Bronchial epithelial cell (primary cell): ENCODE measurements around the gene SLC13A5. TPM values are rescaled to one million over a fixed set of nuclear protein-coding genes. Genes with fewer than 3 reads are reported as not detected.

Experiments used
- DNase-seq: peaks from one replicate; pipeline ENCODE4 v3.0.0-alpha.2; 2010; ENCODE audit warnings: low read depth
- FAIRE-seq: peaks from 2 replicates; lab custom pipeline; 2011; peaks lifted over from hg19 to GRCh38; lab: Jason Lieb, UNC
- H3K27me3 ChIP-seq: 2 replicates; pipeline ENCODE4 v1.5.1; 2011; ENCODE audit warnings: low read length; ENCODE audit not compliant: control insufficient read depth, insufficient read depth
- H3K36me3 ChIP-seq: 2 replicates; pipeline ENCODE4 v1.5.1; 2011; ENCODE audit warnings: low read length; ENCODE audit not compliant: control insufficient read depth, insufficient read depth
- H3K4me3 ChIP-seq: 2 replicates; pipeline ENCODE4 v1.5.1; 2011; ENCODE audit warnings: mild to moderate bottlenecking, low read depth, low read length, control low read depth
- total RNA-seq: library from RNA; depleted of rRNA; stranded (reverse); fragments of >200 nt; gene quantifications from 2 replicates; pipeline ENCODE4 v1.2.1, GENCODE V29; 2014
- TF ChIP-seq, protein P1 (sequence below): IDR thresholded peaks from 2 replicates; pipeline ENCODE4 v1.5.1; 2011; ENCODE audit warnings: mild to moderate bottlenecking, moderate library complexity, low read length, control low read depth, inconsistent platforms; ENCODE audit not compliant: insufficient read depth, severe bottlenecking

The SLC13A5 gene
- total RNA-seq, 1 donor from 2014 or later = 0.53 TPM

DNA sequence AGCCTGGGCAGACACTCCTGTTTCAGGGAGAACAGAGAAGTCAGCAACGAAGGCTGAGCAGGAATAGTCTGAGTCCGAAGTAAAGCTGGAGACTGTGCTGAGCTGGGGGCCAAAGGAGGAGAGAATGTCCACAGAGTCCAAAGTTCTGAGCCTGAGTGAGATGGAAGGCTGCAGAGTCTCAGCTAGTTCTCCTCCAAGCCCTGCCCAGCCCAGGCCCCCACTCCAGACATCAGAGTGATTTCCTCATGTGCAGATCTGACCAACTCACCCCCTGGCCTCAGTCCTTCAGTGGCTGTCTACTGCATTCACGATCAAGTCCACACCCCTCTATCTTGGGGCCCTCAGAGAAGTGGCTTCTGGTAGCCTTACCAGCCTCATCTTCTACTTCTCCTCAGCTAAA, 21.6 kb downstream of the SLC13A5 start:
- Histone ChIP-seq H3K4me3 (no peak overlapping the region), H3K27me3 (peaks cover 2% of the 10 kb centered on the region), H3K36me3 (no peaks in the 10 kb centered on the region)
- DNase-seq (no peak), FAIRE-seq (no peak)
- TF ChIP-seq, protein P1, sequence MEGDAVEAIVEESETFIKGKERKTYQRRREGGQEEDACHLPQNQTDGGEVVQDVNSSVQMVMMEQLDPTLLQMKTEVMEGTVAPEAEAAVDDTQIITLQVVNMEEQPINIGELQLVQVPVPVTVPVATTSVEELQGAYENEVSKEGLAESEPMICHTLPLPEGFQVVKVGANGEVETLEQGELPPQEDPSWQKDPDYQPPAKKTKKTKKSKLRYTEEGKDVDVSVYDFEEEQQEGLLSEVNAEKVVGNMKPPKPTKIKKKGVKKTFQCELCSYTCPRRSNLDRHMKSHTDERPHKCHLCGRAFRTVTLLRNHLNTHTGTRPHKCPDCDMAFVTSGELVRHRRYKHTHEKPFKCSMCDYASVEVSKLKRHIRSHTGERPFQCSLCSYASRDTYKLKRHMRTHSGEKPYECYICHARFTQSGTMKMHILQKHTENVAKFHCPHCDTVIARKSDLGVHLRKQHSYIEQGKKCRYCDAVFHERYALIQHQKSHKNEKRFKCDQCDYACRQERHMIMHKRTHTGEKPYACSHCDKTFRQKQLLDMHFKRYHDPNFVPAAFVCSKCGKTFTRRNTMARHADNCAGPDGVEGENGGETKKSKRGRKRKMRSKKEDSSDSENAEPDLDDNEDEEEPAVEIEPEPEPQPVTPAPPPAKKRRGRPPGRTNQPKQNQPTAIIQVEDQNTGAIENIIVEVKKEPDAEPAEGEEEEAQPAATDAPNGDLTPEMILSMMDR = no peak

DNA sequence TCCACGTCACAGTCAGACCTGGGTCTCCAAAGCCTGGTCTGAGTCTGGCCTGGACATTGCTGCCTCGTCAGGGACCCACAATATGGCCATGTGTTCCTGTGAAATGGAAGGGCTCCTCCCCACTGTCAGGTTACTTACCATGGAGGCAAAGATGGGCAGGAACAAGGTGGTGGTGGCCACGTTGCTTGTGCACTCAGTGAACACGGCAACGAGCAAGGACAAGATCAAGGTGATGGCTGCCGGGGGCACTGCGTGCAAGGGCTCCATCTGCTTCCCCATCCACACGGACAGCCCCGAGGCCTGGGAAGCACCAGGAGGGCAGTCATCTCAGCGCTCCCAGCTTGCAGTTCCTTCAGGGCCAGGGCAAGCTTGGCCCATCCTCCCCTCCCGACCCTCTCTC, 22.5 kb downstream of the SLC13A5 start:
- peaks cover 2% of the 10 kb centered on the region for H3K27me3 ChIP-seq
- DNase-seq (no peak), FAIRE-seq (no peak)
- H3K36me3 ChIP-seq = no peaks in the 10 kb centered on the region
- TF ChIP-seq, protein P1 = no peak
- H3K4me3 ChIP-seq = no peak overlapping the region

DNA sequence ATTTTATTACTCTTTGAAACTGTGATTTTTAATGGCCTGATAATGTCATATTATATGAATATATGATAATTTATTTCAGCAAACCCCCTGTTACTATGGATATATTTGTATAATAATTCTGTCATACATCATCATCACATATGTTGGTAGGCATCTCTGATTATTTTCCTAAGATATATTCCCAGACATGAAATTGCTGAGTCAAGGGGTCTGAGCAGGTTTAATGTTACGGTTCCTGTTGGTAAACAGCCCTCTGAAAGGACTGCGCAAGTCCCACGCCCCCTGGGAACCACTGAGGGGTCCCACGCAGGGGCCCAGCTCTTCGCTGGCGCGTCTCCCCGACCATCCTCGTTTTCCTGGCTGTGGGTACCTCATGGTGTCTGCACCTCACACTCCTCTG, 24.2 kb downstream of the SLC13A5 start:
- no peak for FAIRE-seq
- H3K36me3 ChIP-seq = no peaks in the 10 kb centered on the region
- H3K27me3 ChIP-seq = no peaks in the 10 kb centered on the region
- H3K4me3 ChIP-seq = no peak overlapping the region
- no peak for DNase-seq
- TF ChIP-seq, protein P1 = no peak

DNA sequence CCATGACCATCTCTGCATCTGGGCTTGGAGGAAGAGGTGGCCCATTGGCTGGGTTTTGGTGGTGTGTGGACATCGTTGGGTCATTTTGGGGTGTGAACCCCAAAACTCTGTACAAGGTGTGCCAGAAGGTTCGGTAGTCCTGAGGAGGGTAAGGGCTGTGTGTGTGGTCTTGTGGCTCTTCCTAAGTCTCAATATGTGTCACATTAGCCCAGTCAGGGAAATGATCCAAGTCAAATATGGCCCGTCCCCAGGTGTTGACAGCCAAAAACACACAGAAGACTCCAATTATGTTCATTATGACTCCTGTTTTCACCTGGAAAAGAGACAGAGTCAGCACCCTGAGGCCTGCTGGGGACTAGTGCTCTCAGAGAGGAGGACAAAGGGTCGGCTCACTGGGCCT, 27.1 kb downstream of the SLC13A5 start:
- FAIRE-seq (no peak), DNase-seq (no peak)
- no peaks in the 10 kb centered on the region for H3K27me3 ChIP-seq
- TF ChIP-seq, protein P1 = no peak
- no peak overlapping the region for H3K4me3 ChIP-seq
- H3K36me3 ChIP-seq = no peaks in the 10 kb centered on the region

DNA sequence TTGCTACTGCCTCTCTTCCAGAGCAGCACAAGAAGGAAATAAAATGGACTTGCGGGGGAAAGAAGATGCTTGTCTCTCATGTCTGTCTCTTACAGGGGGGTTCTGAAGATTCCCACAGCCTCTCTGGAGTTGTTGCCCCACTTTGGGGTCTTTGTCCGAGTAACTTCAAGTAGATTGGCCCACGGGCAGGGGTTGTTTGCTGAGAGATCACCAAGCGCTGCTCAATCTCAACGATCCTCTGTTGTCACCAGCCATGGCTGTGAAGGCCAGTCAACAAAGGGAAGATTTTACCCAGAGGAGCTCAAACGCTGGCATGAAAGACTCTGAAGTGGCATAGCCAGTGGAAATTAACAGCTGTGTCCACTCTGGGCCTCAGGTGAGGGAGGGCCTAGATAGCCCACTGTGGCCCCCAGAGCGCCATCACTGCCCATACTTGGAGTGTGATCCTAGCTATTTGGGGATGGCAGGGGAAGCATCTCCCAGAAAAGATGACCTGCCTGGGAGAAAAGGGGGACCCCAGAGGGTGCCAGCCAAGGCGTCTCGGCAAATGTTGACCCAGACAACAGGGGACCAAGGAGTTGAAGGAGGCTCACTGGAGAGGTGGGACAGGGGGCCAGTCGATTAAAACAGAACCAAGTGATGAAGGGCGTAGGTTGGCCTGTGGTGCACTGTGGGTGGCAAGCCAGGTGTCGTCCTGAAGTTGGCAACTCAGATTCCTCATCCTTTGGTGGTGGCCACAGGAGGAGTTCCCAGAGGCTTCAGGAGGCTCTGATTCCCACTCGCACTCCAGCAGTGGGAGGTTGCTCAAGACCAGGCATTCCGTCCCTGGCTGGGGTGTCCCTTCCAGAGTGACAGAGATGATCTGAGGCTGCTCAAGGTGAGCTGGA, 28.0 kb downstream of the SLC13A5 start:
- no peaks in the 10 kb centered on the region for H3K27me3 ChIP-seq
- H3K36me3 ChIP-seq = no peaks in the 10 kb centered on the region
- no peak for DNase-seq
- H3K4me3 ChIP-seq = no peak overlapping the region
- no peak for FAIRE-seq
- TF ChIP-seq, protein P1 = no peak
